B cell (primary cell): Measurements from ENCODE around the gene SMC6. TPM values are rescaled to one million over a fixed set of nuclear protein-coding genes. Genes with fewer than 3 reads are reported as not detected.

Experiments
- ATAC-seq: fragments of 200-7000 bp; cut with Tn5 transposase; one replicate; pipeline ENCODE4 v1.10.0; 2021; ENCODE audit warnings: low read depth, mild to moderate bottlenecking, moderate number of reproducible peaks, moderate library complexity
- CTCF ChIA-PET: fragments of 350-600 bp; sonication (Branson Sonifier 250); formaldehyde crosslinking; loops from one replicate; lab custom pipeline; 2021; ENCODE audit warnings: antibody characterized with exemption, inconsistent platforms; lab: Charles Lee
- POLR2A ChIA-PET: fragments of 350-600 bp; sonication (Branson Sonifier 250); formaldehyde crosslinking; loops from one replicate; lab custom pipeline; 2021; ENCODE audit warnings: antibody characterized with exemption; lab: Charles Lee
- DNase-seq: peaks from one replicate; pipeline ENCODE4 v3.0.0; 2013
- H2AFZ ChIP-seq: 2 replicates; pipeline ENCODE4 v1.6.1; 2012; ENCODE audit warnings: mild to moderate bottlenecking, low read depth, low read length; ENCODE audit not compliant: insufficient read depth, poor library complexity, severe bottlenecking
- H3K27ac ChIP-seq, 2 donors: 1 replicate in 1 of 2; 2 replicates in 1 of 2; pipeline ENCODE4 v1.5.1; 2012 to 2013; ENCODE audit warnings: low read length in 2 of 2, mild to moderate bottlenecking in 2 of 2, moderate library complexity in 1 of 2
- H3K27me3 ChIP-seq, 4 experiments: fragments of 200-600 bp in 1 of 4; sonication (generic) in 1 of 4; replicated peaks in 1 of 4; 1 replicate in 2 of 4; 2 replicates in 2 of 4; pipeline versions ENCODE4 v1.6.1 to v1.7.0; 2013 to 2016; ENCODE audit warnings: low read length in 3 of 4, mild to moderate bottlenecking in 2 of 4, mixed read lengths in 1 of 4, moderate library complexity in 1 of 4; ENCODE audit not compliant: insufficient read depth in 4 of 4, control insufficient read depth in 3 of 4; ENCODE audit errors: control extremely low read depth in 1 of 4
- H3K36me3 ChIP-seq, 2 experiments: replicated peaks in 1 of 2; 1 replicate in 1 of 2; 2 replicates in 1 of 2; pipeline versions ENCODE4 v1.6.1 to v1.7.1; 2013; ENCODE audit warnings: low read length in 1 of 2; ENCODE audit not compliant: insufficient read depth in 2 of 2, control insufficient read depth in 1 of 2; ENCODE audit errors: control extremely low read depth in 1 of 2, extremely low read depth in 1 of 2
- H3K4me1 ChIP-seq, 2 donors: fragments of 200-600 bp in 1 of 2; sonication (generic) in 1 of 2; 1 replicate in 1 of 2; 2 replicates in 1 of 2; pipeline versions ENCODE4 v1.5.1 to v1.6.1; 2013 to 2017; ENCODE audit warnings: low read length in 2 of 2; ENCODE audit not compliant: control insufficient read depth in 2 of 2, insufficient read depth in 2 of 2
- H3K4me2 ChIP-seq: replicated peaks from 2 replicates; pipeline ENCODE3; 2012; ENCODE audit warnings: mild to moderate bottlenecking, low read depth, low read length; ENCODE audit not compliant: poor library complexity, severe bottlenecking
- H3K4me3 ChIP-seq, 5 experiments: fragments of 200-600 bp in 1 of 5; sonication (generic) in 1 of 5; 1 replicate in 3 of 5; 2 replicates in 2 of 5; pipeline versions ENCODE4 v1.5.1 to v1.7.0; 2011 to 2016; ENCODE audit warnings: low read length in 4 of 5, mild to moderate bottlenecking in 4 of 5, low read depth in 2 of 5, control low read depth in 1 of 5, moderate library complexity in 1 of 5; ENCODE audit not compliant: insufficient read depth in 1 of 5; ENCODE audit errors: control extremely low read depth in 1 of 5, extremely low read depth in 1 of 5
- H3K79me2 ChIP-seq: fragments of 200-600 bp; sonication (generic); one replicate; pipeline ENCODE4 v1.6.0; 2016; ENCODE audit warnings: low read length; ENCODE audit not compliant: control insufficient read depth, insufficient read depth
- H3K9ac ChIP-seq: fragments of 200-600 bp; sonication (generic); 2 replicates; pipeline ENCODE4 v1.6.1; 2017; ENCODE audit warnings: mild to moderate bottlenecking, low read length, moderate library complexity
- H3K9me3 ChIP-seq, 3 donors: one replicate each; pipeline versions ENCODE4 v1.6.1 to v1.7.1; 2013; ENCODE audit warnings: low read length in 2 of 3; ENCODE audit not compliant: control insufficient read depth in 2 of 3, insufficient read depth in 1 of 3; ENCODE audit errors: control extremely low read depth in 1 of 3
- H4K20me1 ChIP-seq: 2 replicates; pipeline ENCODE4 v1.6.0; 2012; ENCODE audit warnings: mild to moderate bottlenecking, low read length; ENCODE audit not compliant: insufficient read depth, control insufficient read depth, poor library complexity, severe bottlenecking
- H3K27ac Mint-ChIP-seq: one replicate; pipeline ENCODE4 v1.8.0; 2021; ENCODE audit warnings: mixed read lengths
- H3K27me3 Mint-ChIP-seq: one replicate; pipeline ENCODE4 v1.8.0; 2021; ENCODE audit warnings: mixed read lengths
- H3K4me1 Mint-ChIP-seq: one replicate; pipeline ENCODE4 v1.8.0; 2021; ENCODE audit warnings: mixed read lengths
- H3K4me3 Mint-ChIP-seq: one replicate; pipeline ENCODE4 v1.8.0; 2021; ENCODE audit warnings: mixed read lengths
- H3K9me3 Mint-ChIP-seq: one replicate; pipeline ENCODE4 v1.8.0; 2022; ENCODE audit warnings: mixed read lengths; ENCODE audit not compliant: insufficient read depth
- CTCF ChIP-seq: fragments of 200-600 bp; IDR thresholded peaks from one replicate; pipeline ENCODE4 v1.8.0; 2022; ENCODE audit warnings: antibody characterized with exemption, mild to moderate bottlenecking
- EZH2 ChIP-seq: IDR thresholded peaks from 2 replicates; pipeline ENCODE4 v1.6.1; 2012; ENCODE audit warnings: borderline replicate concordance, low read depth, mild to moderate bottlenecking, moderate library complexity, low read length; ENCODE audit not compliant: insufficient read depth, poor library complexity, severe bottlenecking
- WGBS: methylation state at CpG from one replicate; pipeline ENCODE4 v1.1.5; 2013; ENCODE audit warnings: missing lambda C conversion rate; ENCODE audit not compliant: insufficient coverage; 5-methylcytosine and 5-hydroxymethylcytosine counted together
- intact Hi-C: fragments of 100-400 bp; cut with micrococcal nuclease; formaldehyde crosslinking; loops from one replicate; pipeline ENCODE4 v1.10.0; 2022
- polyA plus RNA-seq: library from polyadenylated mRNA; depleted of rRNA; stranded (reverse); fragments of >200 nt; gene quantifications from 2 replicates; pipeline ENCODE4 v1.2.3, GENCODE V29; 2012
- total RNA-seq, 2 donors: library from RNA; stranded (reverse); fragments of 120-200 nt in 1 of 2; gene quantifications; 1 replicate in 1 of 2; 2 replicates in 1 of 2; pipeline versions ENCODE4 v1.2.3 to v1.2.4, GENCODE V29; 2013 to 2022

SMC6 gene
- total and polyA plus RNA-seq, 2 donors (not counting 1 experiment from before 2014, with no cell fraction given) = 27.2 to 111 TPM

DNA sequence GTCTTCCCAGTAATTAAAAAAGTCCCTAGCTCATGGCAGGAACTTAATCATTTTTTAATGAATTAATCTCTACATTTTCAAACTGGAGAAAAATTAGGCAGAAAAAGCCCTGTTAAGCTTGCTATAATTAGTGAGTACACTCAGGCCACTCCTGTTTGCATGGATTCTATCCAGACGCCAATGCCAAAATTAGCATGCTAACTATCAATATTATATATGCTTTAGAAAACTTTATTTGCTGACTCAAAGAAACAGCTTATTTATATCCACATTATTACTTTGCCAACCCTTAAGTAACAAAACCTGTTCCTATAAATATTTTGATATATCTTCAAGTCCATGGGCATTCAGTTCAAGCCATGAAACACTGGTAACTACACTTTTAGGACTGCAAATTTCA is 90.9 kb downstream of the SMC6 start:
- ChIA-PET POLR2A (no interaction called here), CTCF (interaction anchor here (3.7 kb wide), 1 partner anchor 8 kb away, joined by 34 read pairs; no protein-coding TSS in a partner anchor)
- H3K4me3 ChIP-seq = no peak overlapping the region
- intact Hi-C loops = no loop called here
- H3K27ac ChIP-seq = no peak overlapping the region
- ATAC-seq (no peak), DNase-seq (no peak)
- Mint-ChIP-seq H3K4me1 (no peaks in the 10 kb centered on the region), H3K27me3 (no peaks in the 10 kb centered on the region), H3K9me3 (no peaks in the 10 kb centered on the region), H3K27ac (no peak overlapping the region), H3K4me3 (no peak overlapping the region)
- H3K4me1 ChIP-seq = no peaks in the 10 kb centered on the region
- no peak overlapping the region for H3K4me2 ChIP-seq
- no peaks in the 10 kb centered on the region for H4K20me1 ChIP-seq
- no peaks in the 10 kb centered on the region for H3K79me2 ChIP-seq
- H3K9ac ChIP-seq = no peak overlapping the region
- H3K27me3 ChIP-seq = no peaks in the 10 kb centered on the region
- H3K36me3 ChIP-seq = peaks cover 8 to 59% of the 10 kb centered on the region in 2 experiments
- no peak for TF ChIP-seq EZH2
- no peak for TF ChIP-seq CTCF
- WGBS = no CpG with 5 or more reads among the region's 1 CpG
- no peak overlapping the region for H2AFZ ChIP-seq
- H3K9me3 ChIP-seq = no peaks in the 10 kb centered on the region

DNA sequence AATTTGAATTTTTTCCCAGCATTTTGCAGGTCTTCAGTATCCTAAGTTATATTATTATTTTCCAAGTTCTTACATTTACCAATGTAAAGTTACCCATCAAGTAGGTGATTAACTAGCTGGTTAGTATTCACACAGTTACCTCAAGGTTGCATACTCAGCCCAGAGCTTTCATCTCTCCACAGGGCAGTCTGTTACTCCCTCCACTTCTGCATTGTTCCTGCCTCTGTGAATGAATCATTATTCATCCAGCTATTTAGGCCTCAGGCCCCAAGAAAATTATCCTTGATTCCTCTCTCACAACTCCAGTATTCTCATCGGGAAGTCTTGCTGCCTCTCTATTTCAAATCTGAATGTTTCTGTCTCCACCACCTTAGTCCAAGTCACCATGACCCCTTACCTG is 92.2 kb downstream of the SMC6 start:
- no peaks in the 10 kb centered on the region for H3K9me3 ChIP-seq
- no peak overlapping the region for H3K4me3 ChIP-seq
- H3K4me1 ChIP-seq = no peaks in the 10 kb centered on the region
- H3K4me2 ChIP-seq = no peak overlapping the region
- DNase-seq = no peak
- no peak overlapping the region for H2AFZ ChIP-seq
- TF ChIP-seq EZH2 (no peak), CTCF (no peak)
- Mint-ChIP-seq H3K9me3 (no peaks in the 10 kb centered on the region), H3K27me3 (no peaks in the 10 kb centered on the region), H3K4me1 (no peaks in the 10 kb centered on the region), H3K27ac (no peak overlapping the region), H3K4me3 (no peak overlapping the region)
- ChIA-PET POLR2A (no interaction called here), CTCF (interaction anchor here (1.2 to 3.7 kb wide), 3 partner anchors 9 to 16 kb away, joined by 5 to 34 read pairs (median 5); no protein-coding TSS in a partner anchor)
- intact Hi-C loops = no loop called here
- no peak overlapping the region for H3K27ac ChIP-seq
- 92% methylated on average over 1 of the region's 1 CpG for WGBS
- ATAC-seq = no peak
- H3K9ac ChIP-seq = no peak overlapping the region
- no peaks in the 10 kb centered on the region for H3K79me2 ChIP-seq
- no peaks in the 10 kb centered on the region for H3K27me3 ChIP-seq
- no peaks in the 10 kb centered on the region for H4K20me1 ChIP-seq
- H3K36me3 ChIP-seq = peaks cover 8 to 47% of the 10 kb centered on the region in 2 experiments
